ENCODE measurements around the gene GOT1.

GOT1 gene

GRCh38 chr10:99365311-99365710, 65.1 kb downstream of the GOT1 start:
- no peak overlapping the region for H3K4me3 Mint-ChIP-seq
- no peak overlapping the region for H3K27ac Mint-ChIP-seq
- no peaks in the 10 kb centered on the region for H3K4me1 Mint-ChIP-seq
- peaks cover 49% of the 10 kb centered on the region for H3K27me3 Mint-ChIP-seq
- DNase-seq (no peak), ATAC-seq (no peak)
- H3K9me3 Mint-ChIP-seq: no peaks in the 10 kb centered on the region

GRCh38 chr10:99364125-99364524, 66.3 kb downstream of the GOT1 start:
- Mint-ChIP-seq H3K27me3 (peaks cover 39% of the 10 kb centered on the region), H3K4me3 (no peak overlapping the region), H3K9me3 (no peaks in the 10 kb centered on the region), H3K27ac (no peak overlapping the region), H3K4me1 (no peaks in the 10 kb centered on the region)
- DNase-seq (no peak), ATAC-seq (no peak)

- no peak for ATAC-seq
- Mint-ChIP-seq H3K9me3 (no peaks in the 10 kb centered on the region), H3K4me1 (no peaks in the 10 kb centered on the region), H3K27me3 (peaks cover 11% of the 10 kb centered on the region), H3K27ac (no peak overlapping the region), H3K4me3 (no peak overlapping the region)
- no peak for DNase-seq
Measured at GRCh38 chr10:99360934-99361333, 69.5 kb downstream of the GOT1 start.

GRCh38 chr10:99358101-99358500, 72.3 kb downstream of the GOT1 start:
- no peak overlapping the region for H3K4me3 Mint-ChIP-seq
- DNase-seq: no peak
- no peaks in the 10 kb centered on the region for H3K9me3 Mint-ChIP-seq
- ATAC-seq: no peak
- H3K4me1 Mint-ChIP-seq: no peaks in the 10 kb centered on the region
- no peak overlapping the region for H3K27ac Mint-ChIP-seq
- peaks cover 9% of the 10 kb centered on the region for H3K27me3 Mint-ChIP-seq

GRCh38 chr10:99357691-99358090, 72.7 kb downstream of the GOT1 start:
- Mint-ChIP-seq H3K9me3 (no peaks in the 10 kb centered on the region), H3K27ac (no peak overlapping the region), H3K4me3 (no peak overlapping the region), H3K4me1 (no peaks in the 10 kb centered on the region), H3K27me3 (peaks cover 9% of the 10 kb centered on the region)
- no peak for DNase-seq
- ATAC-seq: no peak

- H3K27me3 Mint-ChIP-seq: peaks cover 21% of the 10 kb centered on the region
- no peaks in the 10 kb centered on the region for H3K4me1 Mint-ChIP-seq
- DNase-seq (no peak), ATAC-seq (no peak)
- H3K9me3 Mint-ChIP-seq: no peaks in the 10 kb centered on the region
- no peak overlapping the region for H3K27ac Mint-ChIP-seq
- H3K4me3 Mint-ChIP-seq: no peak overlapping the region
Measured at GRCh38 chr10:99353182-99353581, 77.2 kb downstream of the GOT1 start.

GRCh38 chr10:99347672-99348071, 82.8 kb downstream of the GOT1 start:
- Mint-ChIP-seq H3K9me3 (no peaks in the 10 kb centered on the region), H3K4me3 (no peak overlapping the region), H3K4me1 (no peaks in the 10 kb centered on the region), H3K27me3 (peaks cover 20% of the 10 kb centered on the region), H3K27ac (no peak overlapping the region)
- ATAC-seq (no peak), DNase-seq (no peak)

Data from stimulated activated naive CD8-positive, alpha-beta T cell treated with anti-CD3 and anti-CD28 coated beads, Interleukin-15, amount 100 ng/mL, for 72 hours (primary cell).